NCI-H1092 treated with DMSO at 0.1 percent for 48 hours (cell line): ENCODE measurements around the gene VSIG10.
"Not testable (repeated sequence)": the region's sequence is repeated elsewhere in the genome, so short reads cannot be mapped to it uniquely, and the experiment has no call there.

Source experiments
- DNase-seq: peaks from one replicate; lab custom pipeline; 2025; lab: John Stamatoyannopoulos, UW

Gene VSIG10

DNA sequence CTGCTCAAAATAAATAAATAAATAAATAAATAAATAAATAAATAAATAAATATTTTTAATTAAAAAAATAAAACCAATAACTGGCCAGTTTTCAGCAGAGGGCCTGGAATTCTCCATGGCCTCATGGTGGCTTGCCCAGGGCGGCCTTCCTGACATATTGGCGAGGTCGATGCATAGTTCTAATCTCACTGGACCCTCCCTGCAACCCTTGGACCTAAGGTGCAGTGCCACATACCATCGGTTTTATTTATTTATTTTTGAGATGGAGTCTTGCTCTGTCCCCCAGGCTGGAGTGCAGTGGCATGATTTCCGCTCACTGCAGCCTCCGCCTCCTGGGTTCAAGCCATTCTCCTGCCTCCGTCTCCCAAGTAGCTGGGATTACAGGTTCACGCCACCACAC lies 3.9 kb upstream of the VSIG10 start:
- DNase-seq, result no peak

DNA sequence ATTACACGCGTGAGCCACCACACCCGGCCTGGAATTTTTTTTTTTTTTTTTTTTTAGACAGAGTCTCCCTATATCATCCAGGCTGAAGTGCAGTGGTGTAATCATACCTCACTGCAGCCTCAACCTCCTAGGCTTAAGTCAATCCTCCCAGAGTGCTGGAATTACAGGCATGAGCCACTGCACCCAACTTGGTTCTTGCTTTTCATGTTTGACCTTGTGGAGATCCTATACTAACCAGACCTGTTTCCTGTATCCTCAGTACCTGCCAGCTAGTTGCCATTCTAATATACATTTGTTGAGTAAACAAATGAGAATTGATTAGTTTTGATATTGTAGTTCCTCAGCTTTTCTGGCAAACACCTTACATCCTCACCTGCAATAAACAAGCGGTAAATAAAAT lies 3.2 kb upstream of the VSIG10 start:
- no peak for DNase-seq

DNA sequence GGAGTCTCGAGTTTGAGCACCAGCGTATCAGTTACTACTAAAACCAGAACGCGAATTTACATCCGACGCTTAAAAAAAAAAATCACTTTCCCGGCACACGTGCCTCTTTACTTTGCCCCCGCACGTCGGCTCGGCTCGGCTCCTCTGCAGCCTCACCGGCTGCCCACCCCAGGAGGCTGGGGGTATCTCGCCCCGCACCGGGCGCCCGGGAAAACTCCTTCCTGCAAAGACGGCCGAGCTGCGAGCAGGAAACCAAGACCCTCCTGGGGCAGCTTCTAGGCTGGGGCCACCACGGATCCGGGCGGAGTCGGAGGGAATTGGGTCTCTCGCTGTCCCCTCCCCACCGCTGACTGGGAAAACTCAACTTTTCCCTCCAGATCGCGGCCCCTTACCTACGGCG lies 610 bp downstream of the VSIG10 start:
- DNase-seq, result no peak

DNA sequence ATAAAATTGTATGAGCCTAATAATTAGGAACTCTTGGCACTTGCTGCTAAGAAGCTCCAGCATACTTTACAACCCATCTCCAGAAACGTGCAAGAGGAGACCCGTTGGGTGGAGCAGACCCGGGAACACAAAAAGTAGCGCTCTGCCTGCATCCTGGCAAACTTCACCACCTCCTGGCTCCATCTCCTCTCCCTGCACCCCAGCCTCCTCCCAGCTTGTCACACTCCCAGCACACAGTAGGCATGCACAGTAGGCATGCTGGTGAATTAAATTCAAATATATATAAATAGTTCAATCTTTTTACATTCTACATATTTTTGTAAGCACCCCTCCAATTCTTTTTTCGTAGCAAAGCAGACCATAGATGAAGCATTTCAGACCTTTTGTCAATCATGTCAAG lies 1.2 kb downstream of the VSIG10 start:
- no peak for DNase-seq

DNA sequence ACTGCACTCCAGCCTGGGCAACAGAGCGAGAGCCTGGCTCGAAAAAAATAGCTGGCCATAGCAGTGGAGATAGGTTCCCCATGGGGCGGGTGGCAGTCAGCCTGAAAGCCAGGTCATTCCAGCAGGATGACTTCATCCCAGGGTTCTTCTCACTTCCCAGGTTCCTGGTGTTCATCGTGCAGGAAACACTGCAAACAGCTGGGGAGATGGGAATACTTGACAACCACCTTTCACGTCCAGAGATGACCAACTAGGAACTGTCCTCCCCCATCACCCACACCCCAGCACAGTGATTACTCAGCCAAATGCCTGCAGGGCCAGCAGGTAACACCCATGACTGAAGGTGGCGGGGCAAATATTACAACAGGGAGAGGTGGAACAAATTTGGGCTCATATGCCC lies 1.7 kb downstream of the VSIG10 start:
- DNase-seq, result no peak

DNA sequence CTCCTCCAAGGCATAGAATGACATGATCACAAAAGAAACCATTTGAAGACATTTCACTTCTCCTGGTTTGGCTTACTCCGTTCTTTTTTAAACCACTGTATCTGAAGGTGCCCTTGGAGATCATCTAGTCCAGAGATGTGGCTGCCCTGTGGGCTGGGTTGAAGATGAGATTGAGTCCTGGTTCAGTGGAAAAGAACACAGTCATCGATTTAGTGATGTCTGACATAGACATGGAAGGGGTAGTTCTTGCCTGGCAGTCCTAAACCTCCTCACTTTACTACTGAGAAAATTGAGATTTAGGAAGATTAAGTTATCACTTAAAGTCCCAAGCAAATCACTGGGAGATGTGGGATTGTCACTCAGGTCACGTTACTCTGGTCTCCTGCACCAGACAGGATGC lies 2.8 kb downstream of the VSIG10 start:
- DNase-seq, result no peak

DNA sequence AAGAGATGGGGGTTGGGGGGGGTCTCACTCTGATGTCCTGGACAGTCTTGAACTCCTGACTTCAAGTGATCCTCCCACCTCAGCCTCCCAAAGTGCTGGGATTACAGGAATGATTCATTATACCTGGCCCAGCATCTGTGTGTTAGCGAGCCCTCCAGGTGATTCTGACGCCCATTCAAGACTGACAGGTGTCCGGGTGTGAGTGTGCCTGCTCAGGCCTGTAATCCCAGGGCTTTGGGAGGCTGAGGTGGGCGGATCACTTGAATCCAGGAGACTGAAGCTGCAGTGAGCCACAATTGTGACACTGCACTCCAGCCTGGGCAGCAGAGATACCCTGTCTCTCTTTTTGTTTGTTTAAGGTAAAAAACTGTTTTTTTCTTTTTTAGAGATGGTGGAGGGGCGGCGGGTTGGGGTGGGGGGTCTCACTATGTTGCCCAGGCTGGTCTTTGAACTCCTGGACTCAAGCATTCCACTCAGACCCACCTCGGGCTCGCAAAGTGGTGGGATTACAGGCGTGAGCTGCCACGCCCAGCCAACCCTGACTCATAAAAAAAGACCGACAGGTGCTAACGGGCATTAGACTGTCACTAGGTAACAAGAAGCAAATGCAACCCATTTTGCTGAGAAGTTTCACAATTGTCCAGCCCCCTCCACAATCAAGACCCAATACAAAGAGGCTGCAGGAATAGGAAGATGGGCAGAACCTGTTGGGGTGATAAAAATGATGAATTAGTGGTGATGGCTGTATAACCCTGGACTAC lies 4.7 kb downstream of the VSIG10 start:
- DNase-seq, result no peak

DNA sequence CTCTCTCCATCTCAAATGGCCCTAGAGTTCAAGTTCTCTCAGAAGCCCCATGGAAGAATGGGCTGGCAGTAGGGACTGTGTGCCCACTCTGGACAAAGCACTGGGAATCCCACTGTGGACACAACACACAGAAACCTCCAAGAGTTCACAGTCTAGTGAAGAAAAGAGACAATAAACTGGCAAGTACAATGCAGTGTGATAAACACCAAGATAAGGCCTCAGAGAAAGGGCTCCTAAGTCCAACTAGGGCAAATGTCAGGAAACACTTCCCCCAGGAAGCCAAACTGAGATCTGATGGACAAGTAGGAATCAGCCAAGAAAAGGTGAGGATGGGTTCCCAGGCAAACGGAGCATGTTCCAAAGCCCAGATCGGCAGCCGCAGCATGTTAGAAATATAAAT lies 5.4 kb downstream of the VSIG10 start:
- no peak for DNase-seq

DNA sequence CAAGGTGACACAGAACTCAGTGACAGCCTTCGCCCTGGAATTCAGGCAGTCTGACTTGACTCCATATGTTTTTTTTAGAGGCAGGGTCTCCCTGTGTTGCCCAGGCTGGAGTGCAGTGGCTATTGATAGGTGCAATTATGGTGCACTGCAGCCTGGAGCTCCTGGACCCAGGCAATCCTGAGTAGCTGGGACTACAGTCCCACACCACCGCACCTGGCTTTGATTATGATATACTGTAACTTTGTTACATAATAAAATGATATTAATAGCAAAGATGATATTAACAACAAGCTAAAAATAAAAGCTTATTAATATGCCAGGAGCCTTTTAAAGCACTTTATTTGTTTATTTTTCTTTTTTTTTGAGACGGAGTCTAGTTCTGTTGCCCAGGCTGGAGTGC lies 9.8 kb downstream of the VSIG10 start:
- no peak for DNase-seq

DNA sequence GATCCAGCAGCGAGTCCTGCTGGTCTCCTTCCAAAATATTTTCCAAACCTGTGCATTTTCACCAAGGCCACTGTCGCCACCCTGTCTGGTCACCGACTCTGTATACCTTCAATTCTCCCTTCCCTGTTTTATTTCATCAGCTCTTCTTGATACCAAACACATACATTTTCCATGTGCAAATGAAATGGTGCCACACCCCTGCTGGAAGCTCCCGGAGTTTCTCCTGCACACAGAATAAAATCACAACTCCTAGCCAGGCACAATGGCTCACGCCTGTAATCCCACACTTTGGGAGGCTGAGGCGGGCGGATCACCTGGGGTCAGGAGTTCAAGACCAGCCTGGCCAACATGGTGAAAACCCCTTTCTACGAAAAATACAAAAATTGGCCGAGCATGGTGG lies 14.0 kb downstream of the VSIG10 start:
- DNase-seq, result no peak

DNA sequence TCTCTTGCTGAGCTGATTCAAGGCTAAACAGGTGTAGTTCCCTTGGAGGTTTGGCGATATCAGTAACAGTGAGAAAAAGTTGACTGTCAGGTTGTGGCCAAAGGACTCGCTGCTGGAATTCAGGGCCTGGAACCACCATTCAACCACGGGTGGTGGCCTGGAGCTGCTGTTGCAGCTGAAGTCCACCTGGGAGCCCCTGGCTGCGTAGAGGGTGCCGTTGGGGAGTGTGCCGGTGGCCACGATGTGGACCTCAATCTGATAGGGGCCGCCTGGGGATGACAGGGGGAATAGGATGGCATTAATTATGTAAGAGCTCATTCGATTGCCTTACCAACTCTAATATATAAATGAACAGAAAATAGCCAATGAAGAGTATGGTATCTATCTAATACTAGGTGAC lies 21.6 kb downstream of the VSIG10 start:
- no peak for DNase-seq

DNA sequence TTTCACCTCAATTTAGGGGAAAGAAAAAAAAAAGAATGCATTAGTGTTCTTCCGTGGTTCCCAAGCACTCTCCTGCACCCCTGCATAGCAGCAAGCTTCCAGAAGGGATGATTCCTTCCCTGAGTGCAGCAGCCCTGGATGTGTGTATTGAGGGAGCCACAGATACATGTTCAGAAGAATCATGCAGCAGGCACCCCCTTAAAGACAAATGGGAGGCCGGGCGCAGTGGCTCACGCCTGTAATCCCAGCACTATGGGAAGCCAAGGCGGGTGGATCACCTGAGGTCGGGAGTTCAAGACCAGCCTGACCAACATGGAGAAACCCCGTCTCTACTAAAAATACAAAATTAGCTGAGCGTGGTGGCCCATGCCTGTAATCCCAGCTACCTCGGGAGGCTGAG lies 22.3 kb downstream of the VSIG10 start:
- DNase-seq, result not testable (repeated sequence)

DNA sequence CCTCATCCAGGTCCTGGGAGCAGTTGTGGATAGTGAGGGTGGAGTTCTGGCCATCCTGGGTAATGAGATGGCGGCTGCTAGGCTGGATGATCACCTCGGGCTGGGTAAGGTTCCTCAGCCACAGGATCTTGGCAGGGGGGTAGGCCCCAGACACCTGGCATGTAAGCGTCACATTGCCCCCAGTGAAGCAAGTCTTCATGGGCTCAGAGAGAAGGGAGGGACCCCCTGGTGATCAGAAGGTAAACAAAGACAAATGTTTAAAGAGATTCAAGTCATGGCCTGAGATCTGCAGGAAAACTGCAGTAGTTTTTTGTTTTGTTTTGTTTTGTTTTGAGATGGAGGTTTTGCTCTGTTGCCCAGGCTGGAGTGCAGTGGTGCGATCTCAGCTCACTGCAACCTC lies 30.0 kb downstream of the VSIG10 start:
- DNase-seq, result no peak

DNA sequence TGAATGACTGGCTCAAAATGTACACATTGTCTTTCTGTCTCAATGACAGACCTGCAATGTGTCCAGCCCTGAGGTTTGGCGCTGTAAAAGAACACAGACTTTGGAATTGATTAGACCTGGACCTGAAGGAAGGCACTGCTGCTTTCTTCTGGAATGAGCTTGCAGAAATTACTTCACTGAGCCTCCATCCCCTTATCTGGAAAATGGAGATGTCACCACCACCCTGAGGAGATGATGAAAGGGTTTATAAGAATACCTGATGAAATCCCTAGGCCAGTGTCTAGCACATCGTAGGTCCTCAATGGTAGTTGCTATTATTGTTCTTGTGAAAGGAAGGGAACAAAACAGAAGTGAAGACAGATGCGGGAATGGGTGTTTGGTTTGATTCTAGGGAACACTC lies 33.2 kb downstream of the VSIG10 start:
- no peak for DNase-seq

DNA sequence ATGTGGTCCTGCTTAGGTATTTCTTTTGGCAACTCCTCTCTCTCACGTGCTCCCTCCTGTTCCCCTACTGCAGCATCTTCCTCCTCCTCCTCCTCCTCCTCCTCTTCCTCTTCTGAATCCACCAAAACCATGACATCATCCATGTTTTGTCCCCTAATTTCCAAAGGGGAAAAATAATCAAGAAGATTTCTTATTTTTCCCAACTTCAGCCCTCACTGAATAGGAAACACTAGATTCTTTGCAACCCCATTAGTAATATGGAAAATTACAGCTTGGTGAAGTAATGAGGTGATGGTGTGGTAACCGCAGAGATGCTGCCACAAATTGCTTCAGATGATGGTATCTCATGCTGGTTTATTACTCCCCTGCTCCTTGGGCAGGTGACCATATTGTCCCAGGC lies 35.4 kb downstream of the VSIG10 start:
- DNase-seq, result no peak

DNA sequence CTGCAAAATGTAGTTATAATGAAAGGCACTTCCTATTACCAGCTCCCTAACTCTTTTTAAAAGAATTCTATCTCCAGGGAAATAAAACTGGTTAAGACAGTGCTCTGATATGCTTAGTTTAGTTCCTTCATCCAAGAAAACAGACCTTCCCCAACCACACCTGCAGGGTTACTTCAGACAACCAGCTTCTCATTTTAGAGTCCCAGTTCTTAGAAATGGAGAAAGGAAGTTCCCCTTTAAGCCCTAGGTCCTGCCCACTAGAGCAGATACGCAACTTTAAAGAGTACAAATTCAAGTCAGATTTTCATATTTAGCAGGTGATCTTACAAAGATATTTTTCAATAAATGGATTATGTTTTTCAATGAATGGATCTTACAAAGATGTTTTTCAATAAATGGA lies 38.4 kb downstream of the VSIG10 start:
- DNase-seq, result no peak

DNA sequence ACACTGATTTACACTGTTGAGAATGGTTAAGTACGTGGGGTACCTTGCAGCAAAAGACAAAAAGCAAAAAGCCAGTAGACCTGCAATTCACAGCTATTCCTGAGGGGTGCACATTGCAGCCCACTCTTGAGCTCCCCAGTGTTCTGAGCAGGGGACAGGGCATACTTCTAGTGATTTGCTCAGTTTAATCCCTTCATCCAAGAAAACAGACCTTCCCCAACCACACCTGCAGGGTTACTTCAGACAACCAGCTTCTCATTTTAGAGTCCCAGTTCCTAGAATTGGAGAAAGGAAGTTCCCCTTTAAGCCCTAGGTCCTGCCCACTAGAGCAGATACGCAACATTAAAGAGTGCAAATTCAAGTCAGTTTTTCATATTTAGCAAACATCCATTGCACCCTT lies 39.2 kb downstream of the VSIG10 start:
- DNase-seq, result no peak

DNA sequence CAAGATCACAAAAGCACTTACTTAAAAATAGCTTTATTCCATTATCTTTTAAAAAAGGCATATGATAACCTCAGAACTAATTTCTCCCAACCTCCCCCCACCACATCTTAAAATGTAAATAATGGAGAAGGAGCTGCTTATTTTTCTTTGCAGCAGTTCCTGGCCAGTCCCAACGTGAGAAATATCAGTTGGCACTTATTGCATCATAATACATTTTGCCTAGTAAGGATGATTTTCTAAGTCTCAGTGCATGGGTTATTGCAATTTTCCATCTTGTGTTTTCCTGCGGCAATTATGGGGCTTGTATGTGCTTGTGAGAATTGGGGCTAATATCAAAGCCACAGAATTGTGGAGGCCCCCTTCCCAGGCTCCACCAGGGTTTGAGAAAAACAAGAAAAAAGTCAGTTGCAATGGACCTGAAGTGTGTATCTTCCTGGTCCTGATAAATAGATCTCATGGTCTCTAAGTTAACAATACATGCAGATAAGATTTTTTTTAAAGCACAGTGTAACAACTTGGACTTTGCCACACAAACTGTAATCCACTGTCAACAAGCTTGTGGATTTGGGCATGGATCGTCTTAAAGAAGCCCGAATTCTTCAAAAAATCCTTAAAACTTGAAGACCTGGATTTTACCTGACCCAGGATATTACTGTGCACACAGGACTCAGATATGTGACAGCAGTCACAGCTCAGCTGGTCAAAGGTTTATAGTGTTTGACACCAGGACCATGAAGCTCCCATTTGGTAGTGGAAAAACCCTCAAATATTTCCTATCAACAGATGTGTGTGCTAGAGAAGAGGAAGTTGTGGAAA lies 40.0 kb downstream of the VSIG10 start:
- no peak for DNase-seq

DNA sequence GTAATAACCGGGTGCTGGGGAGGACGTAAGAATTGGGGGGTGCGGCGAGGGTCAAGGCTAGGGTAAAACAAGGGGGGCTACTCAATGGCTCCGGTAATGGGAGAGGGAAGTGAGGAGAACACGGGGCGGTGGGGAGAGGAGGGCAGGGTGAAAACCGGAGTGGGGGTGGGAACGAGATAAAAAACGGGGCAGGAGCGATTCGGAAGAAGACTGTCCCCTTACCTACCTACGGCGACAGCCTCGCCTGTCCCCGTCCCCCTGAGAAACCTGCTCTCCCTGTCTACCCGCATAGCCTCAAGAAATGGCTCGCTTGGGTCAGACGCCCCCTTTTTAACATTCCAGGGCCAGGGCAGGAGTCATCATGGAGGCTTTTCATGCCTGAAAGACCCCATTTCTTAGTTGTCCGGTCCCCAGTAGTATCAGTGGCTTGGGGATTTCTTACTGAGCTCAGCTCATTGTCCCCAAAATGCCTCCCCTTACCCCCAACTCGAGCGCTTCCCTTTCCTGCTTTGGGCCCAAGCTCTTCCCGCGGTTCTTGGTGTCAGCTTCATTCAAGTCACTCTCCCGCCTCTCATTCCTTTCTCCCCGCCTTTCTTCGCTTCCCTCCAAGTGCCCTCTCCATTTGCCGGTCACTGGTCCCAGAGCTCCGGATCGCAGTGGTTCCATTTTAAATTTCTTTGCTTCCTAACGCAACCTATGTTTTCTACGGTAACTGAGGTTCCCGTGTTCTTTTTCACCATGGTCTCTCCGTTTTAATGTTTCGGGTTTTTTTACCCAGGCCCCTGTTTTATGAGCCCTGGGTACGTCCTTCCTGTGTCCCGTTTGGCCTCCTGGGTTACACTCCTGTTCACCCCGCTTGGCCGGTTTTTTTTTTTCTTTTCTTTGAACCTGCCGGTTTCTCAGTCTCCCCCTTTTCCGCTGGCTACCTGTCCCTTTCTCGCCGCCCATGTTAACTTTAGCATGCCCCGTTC lies 41.7 kb downstream of the VSIG10 start:
- peak; percentile 19 for DNase-seq

DNA sequence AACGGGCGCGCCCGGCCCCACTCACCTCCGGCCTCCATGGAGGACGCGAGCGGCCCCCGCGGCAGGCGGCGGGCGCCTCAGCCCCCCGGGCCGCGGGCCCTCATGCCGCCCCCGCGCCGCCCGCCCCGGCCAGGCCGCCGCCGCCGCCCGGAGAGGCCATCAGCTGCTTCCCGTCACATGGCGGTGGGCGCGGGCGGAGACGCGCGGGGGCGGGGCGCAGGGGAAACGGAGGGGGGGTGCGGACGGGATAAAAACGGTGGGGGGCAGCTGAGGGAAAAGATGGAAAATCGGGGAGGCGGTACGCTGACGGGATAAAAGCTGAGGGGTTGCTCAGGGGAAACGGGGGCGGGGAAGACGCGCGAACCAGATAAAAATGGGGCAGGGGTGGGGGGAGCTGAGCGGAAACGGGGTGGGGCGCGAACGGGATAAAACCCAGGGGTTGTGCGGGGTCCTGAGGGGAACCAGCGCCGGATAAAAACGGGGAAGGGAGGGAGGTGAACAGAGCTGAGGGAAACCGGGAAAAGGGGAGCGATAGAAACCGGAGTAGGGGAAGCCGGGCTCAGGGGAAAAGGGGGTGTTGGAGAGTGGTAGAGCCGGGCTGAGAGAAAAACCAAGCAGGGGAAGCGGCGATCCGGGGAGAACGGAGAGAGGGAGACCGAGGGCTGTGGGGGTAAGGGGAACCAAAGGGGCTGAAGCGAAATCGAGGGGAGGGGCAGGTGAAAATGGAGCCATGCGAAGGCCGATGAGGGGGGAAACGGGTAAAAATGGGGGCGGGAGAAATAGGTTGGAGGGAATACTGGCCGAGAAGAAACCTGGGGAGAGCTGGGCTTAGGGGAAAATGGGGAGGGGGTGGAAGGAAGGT lies 42.6 kb downstream of the VSIG10 start, which contains the start of gene WSB2:
Gene WSB2 (minus strand): TSS at position 169 of the 862 bp plus-strand sequence. CDS start 131 bp downstream, at position 38.
- DNase-seq, result peak; percentile 57

DNA sequence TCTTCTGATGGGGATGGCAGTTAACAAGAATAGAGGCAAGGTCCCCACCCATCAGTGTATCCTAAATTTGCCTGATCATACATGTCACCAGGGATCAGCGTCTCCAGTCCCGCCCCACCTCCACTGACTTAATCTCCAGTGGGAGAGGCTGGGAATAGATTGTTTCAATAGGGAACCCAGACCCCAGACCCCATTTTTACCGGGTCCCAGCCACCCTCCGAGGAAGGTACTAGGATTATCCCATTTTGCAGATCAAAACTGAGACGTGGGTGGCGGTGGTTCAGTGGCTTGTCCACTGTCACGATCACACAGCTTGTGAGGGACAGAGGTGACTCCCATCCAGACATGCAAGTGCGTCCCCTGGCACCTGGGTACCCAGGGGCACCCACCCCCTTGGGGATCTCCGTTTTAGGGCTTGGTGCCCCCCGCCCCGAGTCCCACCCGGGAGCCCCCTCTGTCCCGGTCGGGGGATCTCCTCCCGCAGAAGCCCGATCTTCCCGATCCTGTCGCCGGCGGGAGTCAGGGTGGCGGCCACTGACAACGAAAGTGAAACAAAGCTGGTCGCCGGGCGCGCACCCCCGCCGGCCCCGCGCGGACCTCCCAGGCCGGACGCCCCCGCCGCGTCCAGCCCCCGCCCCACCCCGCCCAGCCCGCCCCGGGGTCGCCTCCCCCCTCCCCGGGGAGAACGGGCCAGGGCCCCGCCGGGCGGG lies 43.4 kb downstream of the VSIG10 start:
- no peak for DNase-seq
